HepG2 (cell line): Measurements from ENCODE around the gene MYO18A. TPM values are rescaled to one million over a fixed set of nuclear protein-coding genes. Genes with fewer than 3 reads are reported as not detected.

ENCODE experiments used
- CREM ChIP-seq, 2 experiments: sonication (generic) in 1 of 2; formaldehyde crosslinking in 1 of 2; IDR thresholded peaks; 2 replicates each; pipeline versions ENCODE4 v1.4.0 to v1.6.1; 2016 to 2020; ENCODE audit warnings: antibody characterized with exemption in 1 of 2, mild to moderate bottlenecking in 1 of 2, missing genetic modification reagents in 1 of 2
- ZNF160 ChIP-seq: sonication (generic); formaldehyde crosslinking; IDR thresholded peaks from 2 replicates; pipeline ENCODE4 v1.8.0; 2022; ENCODE audit warnings: mild to moderate bottlenecking, inconsistent platforms, missing genetic modification reagents
- ZNF652 ChIP-seq: IDR thresholded peaks from 2 replicates; pipeline ENCODE4 v1.6.1; 2016; ENCODE audit warnings: low read depth, borderline replicate concordance
- polyA plus RNA-seq, 8 experiments: library from polyadenylated mRNA; depleted of rRNA in 3 of 8; stranded (reverse) in 7 of 8; unstranded in 1 of 8; fragments of >200 nt; fragmentation: Illumina TruSeq in 4 of 8; extraction: Trizol in 4 of 8; gene quantifications; 2 replicates each; pipeline versions ENCODE4 v1.2.1 to v1.2.3, GENCODE V29; 2011 to 2016; ENCODE audit warnings: low read depth in 4 of 8, missing spikeins in 1 of 8, mixed read lengths in 1 of 8; ENCODE audit not compliant: insufficient read depth in 1 of 8
- total RNA-seq, 5 experiments: library from RNA; depleted of rRNA; stranded (reverse); fragments of >200 nt; fragmentation: Illumina TruSeq; extraction: Trizol; gene quantifications; 2 replicates each; pipeline ENCODE4 v1.2.3, GENCODE V29; 2016; ENCODE audit warnings: low read depth in 1 of 5
- TF ChIP-seq, protein P1 (sequence below): sonication (generic); formaldehyde crosslinking; IDR thresholded peaks from 2 replicates; pipeline ENCODE4 v1.5.0; 2020; ENCODE audit warnings: mild to moderate bottlenecking, missing genetic modification reagents, borderline replicate concordance

MYO18A gene
- total and polyA plus RNA-seq, 2 of the 13 experiments (the other 11 are each of a cell fraction or from before 2014, with no cell fraction given): 16.8 to 24.8 TPM

GRCh38 chr17:29133121-29133713 is 47.0 kb downstream of the MYO18A start (continued):
- TF ChIP-seq, protein P1, sequence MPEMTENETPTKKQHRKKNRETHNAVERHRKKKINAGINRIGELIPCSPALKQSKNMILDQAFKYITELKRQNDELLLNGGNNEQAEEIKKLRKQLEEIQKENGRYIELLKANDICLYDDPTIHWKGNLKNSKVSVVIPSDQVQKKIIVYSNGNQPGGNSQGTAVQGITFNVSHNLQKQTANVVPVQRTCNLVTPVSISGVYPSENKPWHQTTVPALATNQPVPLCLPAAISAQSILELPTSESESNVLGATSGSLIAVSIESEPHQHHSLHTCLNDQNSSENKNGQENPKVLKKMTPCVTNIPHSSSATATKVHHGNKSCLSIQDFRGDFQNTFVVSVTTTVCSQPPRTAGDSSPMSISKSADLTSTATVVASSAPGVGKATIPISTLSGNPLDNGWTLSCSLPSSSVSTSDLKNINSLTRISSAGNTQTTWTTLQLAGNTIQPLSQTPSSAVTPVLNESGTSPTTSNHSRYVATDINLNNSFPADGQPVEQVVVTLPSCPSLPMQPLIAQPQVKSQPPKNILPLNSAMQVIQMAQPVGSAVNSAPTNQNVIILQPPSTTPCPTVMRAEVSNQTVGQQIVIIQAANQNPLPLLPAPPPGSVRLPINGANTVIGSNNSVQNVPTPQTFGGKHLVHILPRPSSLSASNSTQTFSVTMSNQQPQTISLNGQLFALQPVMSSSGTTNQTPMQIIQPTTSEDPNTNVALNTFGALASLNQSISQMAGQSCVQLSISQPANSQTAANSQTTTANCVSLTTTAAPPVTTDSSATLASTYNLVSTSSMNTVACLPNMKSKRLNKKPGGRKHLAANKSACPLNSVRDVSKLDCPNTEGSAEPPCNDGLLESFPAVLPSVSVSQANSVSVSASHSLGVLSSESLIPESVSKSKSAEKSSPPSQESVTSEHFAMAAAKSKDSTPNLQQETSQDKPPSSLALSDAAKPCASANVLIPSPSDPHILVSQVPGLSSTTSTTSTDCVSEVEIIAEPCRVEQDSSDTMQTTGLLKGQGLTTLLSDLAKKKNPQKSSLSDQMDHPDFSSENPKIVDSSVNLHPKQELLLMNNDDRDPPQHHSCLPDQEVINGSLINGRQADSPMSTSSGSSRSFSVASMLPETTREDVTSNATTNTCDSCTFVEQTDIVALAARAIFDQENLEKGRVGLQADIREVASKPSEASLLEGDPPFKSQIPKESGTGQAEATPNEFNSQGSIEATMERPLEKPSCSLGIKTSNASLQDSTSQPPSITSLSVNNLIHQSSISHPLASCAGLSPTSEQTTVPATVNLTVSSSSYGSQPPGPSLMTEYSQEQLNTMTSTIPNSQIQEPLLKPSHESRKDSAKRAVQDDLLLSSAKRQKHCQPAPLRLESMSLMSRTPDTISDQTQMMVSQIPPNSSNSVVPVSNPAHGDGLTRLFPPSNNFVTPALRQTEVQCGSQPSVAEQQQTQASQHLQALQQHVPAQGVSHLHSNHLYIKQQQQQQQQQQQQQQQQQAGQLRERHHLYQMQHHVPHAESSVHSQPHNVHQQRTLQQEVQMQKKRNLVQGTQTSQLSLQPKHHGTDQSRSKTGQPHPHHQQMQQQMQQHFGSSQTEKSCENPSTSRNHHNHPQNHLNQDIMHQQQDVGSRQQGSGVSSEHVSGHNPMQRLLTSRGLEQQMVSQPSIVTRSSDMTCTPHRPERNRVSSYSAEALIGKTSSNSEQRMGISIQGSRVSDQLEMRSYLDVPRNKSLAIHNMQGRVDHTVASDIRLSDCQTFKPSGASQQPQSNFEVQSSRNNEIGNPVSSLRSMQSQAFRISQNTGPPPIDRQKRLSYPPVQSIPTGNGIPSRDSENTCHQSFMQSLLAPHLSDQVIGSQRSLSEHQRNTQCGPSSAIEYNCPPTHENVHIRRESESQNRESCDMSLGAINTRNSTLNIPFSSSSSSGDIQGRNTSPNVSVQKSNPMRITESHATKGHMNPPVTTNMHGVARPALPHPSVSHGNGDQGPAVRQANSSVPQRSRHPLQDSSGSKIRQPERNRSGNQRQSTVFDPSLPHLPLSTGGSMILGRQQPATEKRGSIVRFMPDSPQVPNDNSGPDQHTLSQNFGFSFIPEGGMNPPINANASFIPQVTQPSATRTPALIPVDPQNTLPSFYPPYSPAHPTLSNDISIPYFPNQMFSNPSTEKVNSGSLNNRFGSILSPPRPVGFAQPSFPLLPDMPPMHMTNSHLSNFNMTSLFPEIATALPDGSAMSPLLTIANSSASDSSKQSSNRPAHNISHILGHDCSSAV (CRISPR knock-in tag): no peak
- TF ChIP-seq CREM (IDR thresholded peaks at IDR 0.05) (no peak), CREM (CRISPR knock-in tag; IDR thresholded peaks at IDR 0.05) (no peak), ZNF160 (CRISPR knock-in tag) (no peak), ZNF652 (CRISPR knock-in tag) (0 out of 2 replicates have a peak, but pooled peaks have one; percentile 36)
- TF ChIP-seq, all 625 proteins: peak for 7
